Tibial artery (tissue), 4 donors: ENCODE results near the gene EPN2.

Experiments used
- DNase-seq, 2 donors: peaks; one replicate each; pipeline ENCODE4 v3.0.0-alpha.2; 2019
- H3K27ac ChIP-seq, 2 donors: fragments of 200-600 bp; sonication (generic) in 1 of 2; 1 replicate in 1 of 2; 2 replicates in 1 of 2; pipeline ENCODE4 v1.5.1; 2018 to 2019; ENCODE audit warnings: mild to moderate bottlenecking in 1 of 2
- H3K27me3 ChIP-seq, 2 donors: fragments of 200-600 bp; sonication (generic) in 1 of 2; one replicate each; pipeline versions ENCODE4 v1.5.1 to v1.6.0; 2016 to 2019
- H3K36me3 ChIP-seq, 3 donors: fragments of 200-600 bp; sonication (generic) in 2 of 3; one replicate each; pipeline ENCODE4 v1.5.1; 2016 to 2019; ENCODE audit warnings: mild to moderate bottlenecking in 2 of 3
- H3K4me1 ChIP-seq, 4 donors: fragments of 200-600 bp; sonication (generic) in 2 of 4; 1 replicate in 3 of 4; 2 replicates in 1 of 4; pipeline ENCODE4 v1.5.1; 2016 to 2019
- H3K4me3 ChIP-seq, 2 donors: fragments of 200-600 bp; sonication (generic) in 1 of 2; 1 replicate in 1 of 2; 2 replicates in 1 of 2; pipeline ENCODE4 v1.5.1; 2018 to 2019; ENCODE audit warnings: mild to moderate bottlenecking in 2 of 2
- H3K9me3 ChIP-seq, 3 donors: fragments of 200-600 bp; sonication (generic) in 1 of 3; one replicate each; pipeline ENCODE4 v1.5.1; 2016 to 2019
- CTCF ChIP-seq, 2 experiments: fragments of 200-600 bp in 1 of 2; fragments of 450-650 bp in 1 of 2; IDR thresholded peaks; one replicate each; pipeline ENCODE4 v1.5.1; 2017 to 2019; ENCODE audit warnings: antibody characterized with exemption in 2 of 2, mild to moderate bottlenecking in 1 of 2, moderate library complexity in 1 of 2
- intact Hi-C: fragments of 100-400 bp; cut with DNase I; formaldehyde crosslinking; loops from one replicate; pipeline ENCODE4 v1.15.0; 2023; ENCODE audit warnings: low total_unique reads

Gene EPN2

GRCh38 chr17:19268611-19269010 lies 31.4 kb downstream of the EPN2 start:
- intact Hi-C loops = no loop called here
- no peak for DNase-seq
- no peak for TF ChIP-seq CTCF (IDR thresholded peaks at IDR 0.05)
- Histone ChIP-seq H3K27me3 (no peaks in the 10 kb centered on the region), H3K36me3 (no peaks in the 10 kb centered on the region), H3K4me1 (peaks cover 6 to 97% (median 68%) of the 10 kb centered on the region in 4 donors), H3K4me3 (no peak overlapping the region), H3K27ac (peak overlapping the region; percentile 33 to 75), H3K9me3 (no peaks in the 10 kb centered on the region)

- peaks cover 0 to 4% (median 0%) of the 10 kb centered on the region in 3 donors for H3K36me3 ChIP-seq
- no peak for TF ChIP-seq CTCF (IDR thresholded peaks at IDR 0.05)
- no peak overlapping the region for H3K4me3 ChIP-seq
- H3K4me1 ChIP-seq = peaks cover 6 to 92% (median 64%) of the 10 kb centered on the region in 4 donors
- no peaks in the 10 kb centered on the region for H3K27me3 ChIP-seq
- H3K9me3 ChIP-seq = no peaks in the 10 kb centered on the region
- H3K27ac ChIP-seq = peak overlapping the region; percentile 33 to 75
- intact Hi-C loops = no loop called here
- no peak for DNase-seq
Observed at GRCh38 chr17:19269106-19269505, 31.9 kb downstream of the EPN2 start.

- no peak for TF ChIP-seq CTCF (IDR thresholded peaks at IDR 0.05)
- Histone ChIP-seq H3K4me3 (no peak overlapping the region), H3K9me3 (no peaks in the 10 kb centered on the region), H3K36me3 (peaks cover 0 to 10% (median 0%) of the 10 kb centered on the region in 3 donors), H3K4me1 (peaks cover 2 to 92% (median 60%) of the 10 kb centered on the region in 4 donors), H3K27me3 (no peaks in the 10 kb centered on the region), H3K27ac (peak overlapping the region in 1 of 2 donors; percentile 75)
- intact Hi-C loops = no loop called here
- DNase-seq = no peak
Observed at GRCh38 chr17:19269641-19270040, 32.5 kb downstream of the EPN2 start.

GRCh38 chr17:19270347-19270703 lies 33.2 kb downstream of the EPN2 start:
- intact Hi-C loops = no loop called here
- DNase-seq = no peak
- no peaks in the 10 kb centered on the region for H3K27me3 ChIP-seq
- H3K4me1 ChIP-seq = peaks cover 0 to 92% (median 56%) of the 10 kb centered on the region in 4 donors
- peak overlapping the region in 1 of 2 donors; percentile 75 for H3K27ac ChIP-seq
- no peaks in the 10 kb centered on the region for H3K9me3 ChIP-seq
- H3K4me3 ChIP-seq = no peak overlapping the region
- TF ChIP-seq CTCF (IDR thresholded peaks at IDR 0.05) = no peak
- H3K36me3 ChIP-seq = peaks cover 0 to 11% (median 0%) of the 10 kb centered on the region in 3 donors

GRCh38 chr17:19270704-19271611 lies 33.8 kb downstream of the EPN2 start:
- intact Hi-C loops = no loop called here
- Histone ChIP-seq H3K4me1 (peaks cover 0 to 90% (median 53%) of the 10 kb centered on the region in 4 donors), H3K27ac (peak overlapping the region in 1 of 2 donors; percentile 75), H3K4me3 (no peak overlapping the region), H3K9me3 (no peaks in the 10 kb centered on the region), H3K27me3 (no peaks in the 10 kb centered on the region), H3K36me3 (peaks cover 0 to 11% (median 0%) of the 10 kb centered on the region in 3 donors)
- no peak for TF ChIP-seq CTCF (IDR thresholded peaks at IDR 0.05)
- DNase-seq = no peak
